GM12878 (cell line): ENCODE measurements around the gene PDIA4.

Experiments used
- BMI1 ChIP-seq: fragments of 450-650 bp; IDR thresholded peaks from 2 replicates; pipeline ENCODE4 v1.6.1; 2016; ENCODE audit warnings: mild to moderate bottlenecking, moderate library complexity, borderline replicate concordance
- EZH2 ChIP-seq: IDR thresholded peaks from 2 replicates; pipeline ENCODE4 v1.6.1; 2012; ENCODE audit warnings: low read depth, mild to moderate bottlenecking, control low read depth, inconsistent platforms, low read length, borderline replicate concordance; ENCODE audit not compliant: control insufficient read depth
- NBN ChIP-seq: fragments of 450-650 bp; IDR thresholded peaks from 2 replicates; pipeline ENCODE4 v1.6.1; 2016
- POLR2A ChIP-seq: IDR thresholded peaks from 2 replicates; pipeline ENCODE4 v1.6.1; 2011; ENCODE audit warnings: low read depth, mild to moderate bottlenecking, low read length
- POU2F2 ChIP-seq: IDR thresholded peaks from 3 replicates; pipeline ENCODE4 v1.6.1; 2011; ENCODE audit warnings: low read depth, mild to moderate bottlenecking, low read length, borderline replicate concordance
- SUPT20H ChIP-seq: IDR thresholded peaks from 2 replicates; pipeline ENCODE4 v1.6.1; 2011; ENCODE audit warnings: low read depth, mild to moderate bottlenecking, low read length, moderate library complexity, borderline replicate concordance; ENCODE audit not compliant: control insufficient read depth
- TCF7 ChIP-seq: IDR thresholded peaks from 2 replicates; pipeline ENCODE4 v1.6.1; 2014; ENCODE audit warnings: antibody characterized with exemption, borderline replicate concordance
- ZNF207 ChIP-seq: fragments of 450-650 bp; IDR thresholded peaks from 2 replicates; pipeline ENCODE4 v1.6.1; 2014; ENCODE audit warnings: antibody characterized with exemption, mild to moderate bottlenecking, borderline replicate concordance
- ZNF274 ChIP-seq: IDR thresholded peaks from one replicate; pipeline ENCODE4 v1.8.0; 2011; ENCODE audit not compliant: insufficient read length, insufficient read depth
- TF ChIP-seq, protein P1 (sequence below), 3 experiments: IDR thresholded peaks in 2 of 3; conservative IDR thresholded peaks in 1 of 3; 2 replicates each; pipeline ENCODE4 v1.5.1; 2011; ENCODE audit warnings: low read depth in 3 of 3, low read length in 3 of 3, mild to moderate bottlenecking in 3 of 3, control low read depth in 2 of 3, moderate library complexity in 2 of 3, inconsistent platforms in 1 of 3, mixed read lengths in 1 of 3; ENCODE audit not compliant: control insufficient read depth in 2 of 3, insufficient read depth in 1 of 3; ENCODE audit errors: extremely low read depth in 1 of 3

GRCh38 chr7:148986742-148987009 lies 41.6 kb downstream of the PDIA4 start:
- no peak for TF ChIP-seq TCF7
- no peak for TF ChIP-seq POLR2A
- no peak for TF ChIP-seq POU2F2
- TF ChIP-seq ZNF274: no peak
- TF ChIP-seq BMI1: no peak
- TF ChIP-seq ZNF207: no peak
- TF ChIP-seq, protein P1, sequence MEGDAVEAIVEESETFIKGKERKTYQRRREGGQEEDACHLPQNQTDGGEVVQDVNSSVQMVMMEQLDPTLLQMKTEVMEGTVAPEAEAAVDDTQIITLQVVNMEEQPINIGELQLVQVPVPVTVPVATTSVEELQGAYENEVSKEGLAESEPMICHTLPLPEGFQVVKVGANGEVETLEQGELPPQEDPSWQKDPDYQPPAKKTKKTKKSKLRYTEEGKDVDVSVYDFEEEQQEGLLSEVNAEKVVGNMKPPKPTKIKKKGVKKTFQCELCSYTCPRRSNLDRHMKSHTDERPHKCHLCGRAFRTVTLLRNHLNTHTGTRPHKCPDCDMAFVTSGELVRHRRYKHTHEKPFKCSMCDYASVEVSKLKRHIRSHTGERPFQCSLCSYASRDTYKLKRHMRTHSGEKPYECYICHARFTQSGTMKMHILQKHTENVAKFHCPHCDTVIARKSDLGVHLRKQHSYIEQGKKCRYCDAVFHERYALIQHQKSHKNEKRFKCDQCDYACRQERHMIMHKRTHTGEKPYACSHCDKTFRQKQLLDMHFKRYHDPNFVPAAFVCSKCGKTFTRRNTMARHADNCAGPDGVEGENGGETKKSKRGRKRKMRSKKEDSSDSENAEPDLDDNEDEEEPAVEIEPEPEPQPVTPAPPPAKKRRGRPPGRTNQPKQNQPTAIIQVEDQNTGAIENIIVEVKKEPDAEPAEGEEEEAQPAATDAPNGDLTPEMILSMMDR (IDR thresholded peaks at IDR 0.05 in 2 of 3, conservative IDR thresholded peaks at IDR 0.05 in 1 of 3; ENCODE audit: control insufficient read depth in 2 of 3, extremely low read depth in 1 of 3, insufficient read depth in 1 of 3, low read depth in 3 of 3, low read length in 3 of 3): no peak
- no peak for TF ChIP-seq NBN
- TF ChIP-seq SUPT20H: no peak
- TF ChIP-seq EZH2: no peak
